ENCODE data around the gene CYFIP2. TPM values are rescaled to one million over a fixed set of nuclear protein-coding genes. Genes with fewer than 3 reads are reported as not detected.

The CYFIP2 gene
- total and polyA plus RNA-seq, 12 donors, result 20.3 to 50.8 (median 31.1) TPM

GRCh38 chr5:157289164-157289819 is 23.4 kb downstream of the CYFIP2 start:
- no peak overlapping the region for H3K4me3 ChIP-seq
- 85 to 86% methylated on average over 9 of the region's 9 CpGs for WGBS, 2 donors
- no peak for DNase-seq
- peak overlapping the region in 5 of 10 donors; percentile 9 to 78 (median 31) for H3K27ac ChIP-seq
- no peaks in the 10 kb centered on the region for H3K9me3 ChIP-seq
- peaks cover 0 to 67% (median 22%) of the 10 kb centered on the region in 9 donors for H3K4me1 ChIP-seq
- no peak for TF ChIP-seq CTCF (IDR thresholded peaks at IDR 0.05)
- no peak for ATAC-seq
- H3K36me3 ChIP-seq, result peaks cover 0 to 55% (median 0%) of the 10 kb centered on the region in 9 donors
- H3K27me3 ChIP-seq, result no peaks in the 10 kb centered on the region
- intact Hi-C loops (cut with DNase I), result no loop called here

- WGBS, 2 donors, result 58 to 64% methylated on average over 6 of the region's 6 CpGs
- H3K36me3 ChIP-seq, result peaks cover 0 to 62% (median 0%) of the 10 kb centered on the region in 9 donors
- no peak overlapping the region for H3K4me3 ChIP-seq
- DNase-seq (no peak), ATAC-seq (no peak)
- TF ChIP-seq CTCF (IDR thresholded peaks at IDR 0.05), result no peak
- H3K9me3 ChIP-seq, result no peaks in the 10 kb centered on the region
- intact Hi-C loops (cut with DNase I), result no loop called here
- no peaks in the 10 kb centered on the region for H3K27me3 ChIP-seq
- peaks cover 0 to 56% (median 13%) of the 10 kb centered on the region in 9 donors for H3K4me1 ChIP-seq
- peak overlapping the region in 4 of 10 donors; percentile 31 to 39 (median 34) for H3K27ac ChIP-seq
Measured at GRCh38 chr5:157290156-157290980, 24.4 kb downstream of the CYFIP2 start.

GRCh38 chr5:157290981-157291711 is 25.2 kb downstream of the CYFIP2 start:
- TF ChIP-seq CTCF (IDR thresholded peaks at IDR 0.05), result no peak
- Histone ChIP-seq H3K4me1 (peaks cover 0 to 48% (median 9%) of the 10 kb centered on the region in 9 donors), H3K9me3 (no peaks in the 10 kb centered on the region), H3K4me3 (no peak overlapping the region), H3K36me3 (peaks cover 0 to 62% (median 0%) of the 10 kb centered on the region in 9 donors), H3K27ac (no peak overlapping the region), H3K27me3 (no peaks in the 10 kb centered on the region)
- WGBS, 2 donors, result 39 to 44% methylated on average over 10 of the region's 10 CpGs
- intact Hi-C loops (cut with DNase I), result no loop called here
- ATAC-seq, result peak in 2 of 8 donors; percentile 26 to 33
- no peak for DNase-seq

GRCh38 chr5:157292599-157292998 is 26.7 kb downstream of the CYFIP2 start:
- intact Hi-C loops (cut with DNase I), result no loop called here
- H3K27ac ChIP-seq, result no peak overlapping the region
- H3K27me3 ChIP-seq, result no peaks in the 10 kb centered on the region
- TF ChIP-seq CTCF (IDR thresholded peaks at IDR 0.05), result no peak
- no peak for ATAC-seq
- peaks cover 0 to 35% (median 7%) of the 10 kb centered on the region in 9 donors for H3K4me1 ChIP-seq
- no peaks in the 10 kb centered on the region for H3K9me3 ChIP-seq
- H3K4me3 ChIP-seq, result no peak overlapping the region
- WGBS, 2 donors, result 87 to 91% methylated on average over 3 of the region's 3 CpGs
- H3K36me3 ChIP-seq, result peaks cover 0 to 61% (median 0%) of the 10 kb centered on the region in 9 donors
- no peak for DNase-seq

Measured in heart right ventricle (tissue), 16 donors.